ENCODE data around the gene HSPA6.
"Not testable (repeated sequence)": the region's sequence is repeated elsewhere in the genome, so short reads cannot be mapped to it uniquely, and the experiment has no call there.

The HSPA6 gene

DNA sequence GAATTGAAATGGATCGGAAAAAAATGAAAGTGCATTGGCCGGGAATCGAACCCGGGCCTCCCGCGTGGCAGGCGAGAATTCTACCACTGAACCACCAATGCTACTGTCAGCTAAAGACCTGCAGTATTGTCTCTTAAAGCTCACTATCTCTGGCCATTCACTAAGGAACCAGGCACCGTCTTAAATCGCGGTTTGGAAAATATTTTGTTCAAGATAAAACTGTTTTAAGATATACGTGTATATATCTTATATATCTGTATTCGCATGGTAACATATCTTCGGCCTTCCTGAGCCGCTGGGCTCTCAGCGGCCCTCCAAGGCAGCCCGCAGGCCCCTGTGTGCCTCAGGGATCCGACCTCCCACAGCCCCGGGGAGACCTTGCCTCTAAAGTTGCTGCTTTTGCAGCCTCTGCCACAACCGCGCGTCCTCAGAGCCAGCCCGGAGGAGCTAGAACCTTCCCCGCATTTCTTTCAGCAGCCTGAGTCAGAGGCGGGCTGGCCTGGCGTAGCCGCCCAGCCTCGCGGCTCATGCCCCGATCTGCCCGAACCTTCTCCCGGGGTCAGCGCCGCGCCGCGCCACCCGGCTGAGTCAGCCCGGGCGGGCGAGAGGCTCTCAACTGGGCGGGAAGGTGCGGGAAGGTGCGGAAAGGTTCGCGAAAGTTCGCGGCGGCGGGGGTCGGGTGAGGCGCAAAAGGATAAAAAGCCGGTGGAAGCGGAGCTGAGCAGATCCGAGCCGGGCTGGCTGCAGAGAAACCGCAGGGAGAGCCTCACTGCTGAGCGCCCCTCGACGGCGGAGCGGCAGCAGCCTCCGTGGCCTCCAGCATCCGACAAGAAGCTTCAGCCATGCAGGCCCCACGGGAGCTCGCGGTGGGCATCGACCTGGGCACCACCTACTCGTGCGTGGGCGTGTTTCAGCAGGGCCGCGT is at the start of gene HSPA6:
Gene HSPA6 (plus strand): TSS at position 724 of the 925 bp plus-strand sequence. CDS start 119 bp downstream, at position 843.
- peak; percentile 79 to 91 for DNase-seq

DNA sequence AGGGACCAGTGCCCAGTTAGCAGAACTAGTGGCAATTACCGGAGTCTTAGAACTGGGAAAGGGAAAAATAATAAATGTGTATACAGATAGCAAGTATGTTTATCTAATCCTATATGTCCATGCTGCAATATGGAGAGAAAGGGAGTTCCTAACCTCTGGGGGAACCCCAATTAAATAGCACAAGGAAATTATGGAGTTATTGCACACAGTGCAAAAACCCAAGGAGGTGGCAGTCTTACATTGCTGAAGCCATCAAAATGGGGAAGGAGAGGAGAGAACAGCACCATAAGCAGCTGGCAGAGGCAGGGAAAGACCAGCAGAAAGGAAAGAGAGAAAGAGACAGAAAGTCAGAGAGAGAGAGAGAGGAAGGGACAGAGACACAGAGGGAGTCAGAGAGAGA is 46.6 kb upstream of the HSPA6 start:
- DNase-seq, result not testable (repeated sequence)

DNA sequence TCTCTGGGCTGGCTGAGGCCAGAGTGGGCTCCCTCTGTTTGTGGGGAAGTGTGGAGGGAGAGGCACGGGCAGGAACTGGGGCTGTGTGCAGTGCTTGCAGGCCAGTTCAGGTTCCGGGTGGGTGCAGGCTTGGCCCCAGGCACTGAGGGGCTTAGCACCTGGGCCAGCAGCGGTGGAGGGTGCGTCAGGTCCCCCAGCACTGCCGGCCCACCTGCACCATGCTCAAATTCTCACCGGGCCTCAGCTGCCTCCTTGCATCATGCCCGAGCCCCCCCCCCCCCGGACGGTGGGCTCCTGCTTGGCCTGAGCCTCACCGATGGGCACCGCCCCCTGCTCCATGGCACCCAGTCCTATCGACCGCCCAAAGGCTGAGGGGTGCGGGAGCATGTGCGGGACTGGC is 45.4 kb upstream of the HSPA6 start:
- DNase-seq, result no peak

DNA sequence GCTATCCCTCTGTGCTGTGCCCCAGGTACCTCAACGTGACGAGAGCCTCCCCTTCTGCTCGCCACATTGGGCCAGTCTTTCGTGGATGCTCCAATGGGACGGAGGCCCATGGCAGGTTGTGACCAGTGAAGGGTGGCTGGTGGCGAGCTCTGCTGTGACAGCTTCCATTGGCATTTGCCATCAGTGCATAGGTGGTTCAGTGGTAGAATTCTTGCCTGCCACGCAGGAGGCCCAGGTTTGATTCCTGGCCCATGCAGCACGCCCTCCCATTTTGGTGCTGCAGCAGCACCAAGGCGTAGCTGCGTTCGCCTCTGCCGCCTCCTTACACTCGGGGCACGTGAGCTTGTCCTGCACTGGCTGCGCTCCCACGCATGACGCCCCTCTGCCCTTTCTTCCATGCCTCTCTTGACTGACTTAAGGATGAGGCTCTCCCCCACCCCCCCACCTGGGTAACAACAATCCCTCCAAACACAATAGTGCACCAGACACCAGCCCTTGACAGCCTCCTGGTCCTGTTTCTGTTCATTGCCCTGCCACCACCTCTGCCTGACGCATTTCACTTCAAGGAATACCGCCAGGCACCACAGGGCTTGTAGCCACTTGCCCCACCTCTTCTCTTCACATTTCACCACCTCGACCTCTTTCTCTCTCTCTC is 43.8 kb upstream of the HSPA6 start:
- DNase-seq, result no peak

DNA sequence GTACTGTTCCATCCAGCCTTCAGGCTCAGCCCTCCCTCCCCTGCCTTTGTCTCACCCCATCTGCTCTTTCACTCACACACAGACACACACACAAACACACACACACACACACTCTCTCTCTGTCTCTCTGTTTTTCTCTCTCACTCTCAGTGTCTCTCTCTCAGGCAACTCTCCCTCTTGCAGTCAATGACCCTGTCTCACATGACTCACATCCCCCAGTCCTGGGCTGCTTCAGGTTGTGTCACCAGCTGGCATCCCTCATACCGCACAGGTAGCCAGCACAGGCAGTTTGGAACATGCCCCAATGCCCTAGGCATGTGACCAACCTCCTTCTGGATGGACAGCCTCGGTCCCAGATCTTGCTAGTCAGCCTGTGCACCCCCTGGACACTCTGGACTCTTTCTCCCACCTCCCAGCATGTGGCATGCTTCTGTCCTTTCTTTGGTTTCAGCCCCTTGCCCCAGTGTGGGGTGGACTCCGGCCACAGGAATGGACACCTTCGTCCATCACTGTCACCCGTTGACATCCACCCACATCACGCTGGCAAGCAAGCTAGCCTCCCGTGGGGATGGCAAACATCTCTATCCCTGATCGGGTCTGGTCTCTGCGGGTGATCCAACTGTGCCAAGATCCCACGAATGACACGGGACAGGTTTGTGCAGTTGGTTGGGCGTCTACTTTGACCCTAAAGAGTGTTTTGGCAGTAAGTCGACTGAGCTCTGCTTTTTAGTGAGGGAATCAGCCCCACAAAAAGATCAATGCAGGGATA is 42.5 kb upstream of the HSPA6 start:
- DNase-seq, result no peak

DNA sequence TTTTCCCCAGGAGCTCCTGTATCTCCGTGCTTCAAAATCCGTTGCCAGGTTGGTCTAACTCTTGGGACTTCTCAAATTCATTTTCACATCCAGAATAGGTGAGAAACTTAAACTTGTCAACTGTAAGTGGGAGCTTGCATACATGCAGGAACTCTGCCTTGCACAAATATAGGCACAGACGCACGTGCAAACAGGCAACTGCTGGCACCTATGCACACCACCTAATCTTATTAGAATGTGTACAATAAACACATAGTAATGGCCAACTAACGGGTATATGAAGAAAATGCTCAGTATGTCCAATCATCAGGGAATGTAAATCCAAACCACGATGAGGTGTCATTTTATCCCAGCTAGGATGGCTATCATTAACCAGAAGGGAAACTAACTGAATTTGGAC is 41.7 kb upstream of the HSPA6 start:
- DNase-seq, result no peak

DNA sequence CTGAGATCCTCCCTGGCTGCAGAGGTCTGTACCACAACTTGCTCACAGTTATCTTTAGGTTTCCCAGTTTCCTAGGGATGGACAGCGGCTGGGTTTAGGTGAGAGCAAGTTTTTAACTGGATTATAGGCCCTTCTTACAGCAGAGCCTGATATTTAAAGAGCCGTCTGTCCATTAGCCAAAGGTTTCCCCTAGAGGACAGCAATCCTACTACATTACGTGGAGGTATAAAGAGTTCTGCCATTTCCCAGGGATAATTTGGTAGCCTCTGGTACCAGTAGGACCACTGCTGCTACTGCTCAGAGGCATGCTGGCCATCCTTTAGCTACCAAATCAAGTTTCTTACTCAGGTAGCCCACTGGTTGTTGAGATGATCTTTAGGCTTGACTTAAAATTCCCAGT is 41.0 kb upstream of the HSPA6 start:
- DNase-seq, result no peak

DNA sequence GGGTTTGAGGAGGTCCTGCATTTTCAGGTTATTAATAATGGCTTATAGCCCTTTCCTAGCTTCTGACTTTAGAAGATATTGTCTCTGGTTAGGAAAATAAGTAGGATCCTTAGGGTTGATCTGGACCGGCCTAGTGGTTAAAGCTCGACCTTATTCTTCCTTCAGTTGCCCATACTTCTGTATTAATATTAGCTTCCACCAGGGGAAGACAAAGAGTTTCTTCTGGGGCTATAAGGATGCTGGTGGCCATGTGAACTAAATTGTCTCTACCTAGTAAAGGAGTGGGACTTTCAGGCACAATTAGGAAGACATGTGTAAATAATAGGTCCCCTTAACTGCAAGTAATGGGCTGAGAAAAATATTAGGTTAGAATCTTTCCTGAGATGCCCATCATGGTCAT is 39.7 kb upstream of the HSPA6 start:
- peak in 1 of 2 donors; percentile 19 for DNase-seq

DNA sequence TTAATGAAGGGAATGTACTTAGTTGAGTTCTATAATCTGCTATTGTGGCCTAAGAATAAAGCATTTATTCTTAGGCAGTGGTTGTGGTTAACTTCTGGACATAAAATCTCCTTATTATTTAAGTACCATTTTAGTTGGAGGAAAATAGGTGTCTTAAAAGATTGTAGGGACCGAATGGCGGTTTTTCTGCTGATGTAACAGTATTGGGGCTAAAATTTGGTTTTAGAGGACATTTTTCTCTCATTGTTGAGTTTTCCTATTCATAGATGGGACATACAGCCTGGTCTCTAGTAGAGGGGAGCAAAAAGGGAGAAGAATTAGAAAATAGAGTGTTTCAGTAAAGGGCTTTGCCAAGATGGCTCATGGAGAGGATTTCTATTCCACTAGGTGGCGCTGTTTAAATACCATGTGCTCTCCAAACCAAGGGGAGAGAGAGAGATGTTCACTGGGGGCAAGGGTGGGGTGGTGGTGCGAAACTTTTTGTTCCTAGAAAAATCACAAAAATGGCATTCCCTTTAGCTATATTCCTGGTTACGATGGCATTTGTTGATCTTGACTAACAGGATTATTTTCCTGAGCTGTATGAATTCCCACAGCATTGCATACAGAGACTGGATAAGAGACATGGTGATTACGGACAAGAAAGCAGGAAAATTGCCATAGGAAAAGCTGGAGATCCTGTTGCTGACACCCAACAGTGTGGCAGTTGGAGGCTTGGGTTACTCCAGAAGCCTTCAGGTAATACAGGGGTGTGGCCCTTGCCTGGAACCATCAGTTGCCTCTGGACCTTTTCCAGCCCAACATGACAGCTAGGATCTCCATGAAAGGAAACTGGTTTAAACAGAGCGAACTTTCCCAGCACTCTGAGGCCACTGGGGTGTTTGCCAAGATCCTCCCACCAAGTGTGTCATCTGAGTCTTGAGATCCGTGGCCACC is 37.3 kb upstream of the HSPA6 start:
- DNase-seq, result peak; percentile 61 to 81

DNA sequence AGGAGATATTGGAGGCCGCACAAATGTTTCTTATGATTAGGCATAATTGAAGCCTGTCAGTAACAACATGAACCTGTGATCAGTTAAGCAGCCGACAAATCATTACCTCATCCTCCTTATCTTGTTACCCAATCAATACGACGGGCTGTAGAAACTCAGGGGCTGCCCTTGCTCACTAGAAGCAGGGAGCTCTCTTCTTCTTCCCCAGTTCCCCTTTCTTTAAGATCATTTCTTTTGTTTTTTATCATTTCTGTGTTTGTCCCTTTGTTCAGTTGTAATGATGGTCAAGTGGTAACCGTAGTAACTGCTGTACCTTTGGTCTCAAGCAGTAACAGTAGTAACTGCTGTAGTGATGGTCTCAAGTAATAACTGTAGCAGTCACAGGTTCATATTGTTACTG is 32.9 kb upstream of the HSPA6 start:
- peak in 1 of 2 donors; percentile 14 for DNase-seq

DNA sequence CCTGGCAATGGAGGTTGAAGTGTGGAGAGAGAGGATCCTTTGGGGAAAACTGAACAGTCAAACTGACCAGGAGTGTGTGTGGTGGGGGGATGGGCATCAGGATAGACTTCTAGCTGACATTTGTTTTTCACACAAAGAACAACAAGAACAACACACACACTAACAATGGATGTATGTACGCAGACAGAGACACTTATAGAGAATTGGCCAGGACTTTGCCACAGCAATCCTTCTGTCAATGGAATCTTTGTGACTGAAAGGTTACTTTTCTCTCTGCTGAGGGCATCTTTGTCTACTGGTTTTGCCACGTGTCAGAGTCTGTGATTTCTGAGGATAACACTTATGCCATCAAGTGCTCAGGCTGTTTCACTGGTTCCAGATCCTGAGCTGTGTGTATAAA is 31.5 kb upstream of the HSPA6 start:
- no peak for DNase-seq

DNA sequence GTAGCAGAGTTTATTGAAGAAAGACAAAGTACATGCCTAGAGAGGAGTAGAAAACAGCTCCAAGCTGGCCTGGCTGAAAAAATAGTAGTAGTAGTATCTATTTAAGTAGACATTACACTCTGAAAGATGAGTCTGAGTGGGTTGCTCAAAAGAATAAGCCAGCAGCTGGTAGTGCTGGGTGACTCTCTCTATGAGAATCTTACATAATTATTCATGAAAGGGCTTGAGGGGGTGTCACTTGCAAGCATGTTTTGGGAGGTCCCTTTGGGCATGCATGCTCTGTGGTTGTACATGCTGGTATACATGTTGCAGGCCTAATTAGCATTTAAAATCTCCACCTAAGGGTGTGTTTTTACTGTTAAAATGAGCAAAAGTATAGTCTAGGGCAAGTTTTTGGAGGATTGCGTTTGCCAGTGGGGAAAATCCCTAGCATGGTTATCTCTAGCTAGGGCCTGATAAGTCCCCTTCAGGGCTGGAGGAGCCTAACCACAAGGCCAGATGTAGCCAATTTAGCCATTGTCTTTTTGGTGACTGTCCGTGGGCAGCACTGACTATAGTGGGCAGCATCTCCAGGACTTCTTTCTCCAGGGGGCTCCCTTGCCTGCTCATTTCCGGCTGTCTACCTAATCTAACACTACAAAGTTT is 30.1 kb upstream of the HSPA6 start:
- DNase-seq, result no peak

DNA sequence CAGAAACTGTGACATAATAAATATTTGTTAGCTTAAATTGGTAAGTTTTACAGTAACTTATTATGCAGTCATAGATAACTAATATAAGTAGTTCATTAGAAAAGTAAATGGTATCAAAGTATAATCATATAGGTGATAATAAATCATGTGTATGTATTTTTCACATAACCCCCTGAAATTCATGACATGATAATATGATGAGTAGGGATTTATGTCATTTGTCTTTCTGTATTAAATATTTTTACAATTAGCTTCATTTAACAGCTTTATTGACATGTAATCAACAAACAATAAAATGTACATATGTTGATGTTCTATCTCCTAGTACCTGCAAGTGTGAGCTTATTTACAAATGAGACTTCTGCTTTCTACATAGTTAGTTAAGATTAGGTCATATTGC is 28.9 kb upstream of the HSPA6 start:
- no peak for DNase-seq

DNA sequence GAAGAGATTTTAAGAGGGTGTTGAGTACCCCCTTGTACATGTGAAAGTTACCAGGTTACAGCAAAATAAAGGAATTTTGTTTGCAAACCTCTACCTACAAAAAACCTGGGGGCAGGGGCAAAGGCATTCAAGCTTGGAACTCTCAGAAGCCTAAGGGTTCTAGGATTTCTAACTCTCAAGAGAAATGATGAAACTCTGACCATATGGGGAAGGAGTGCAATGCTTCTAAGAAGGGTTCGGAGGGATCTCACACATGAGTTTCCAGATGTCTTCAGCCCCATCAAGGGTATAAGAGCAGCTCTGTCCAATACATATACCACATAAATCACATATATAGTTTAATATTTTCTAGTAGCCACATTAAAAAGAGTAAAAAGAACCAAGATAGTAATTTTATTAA is 26.4 kb upstream of the HSPA6 start:
- no peak for DNase-seq

DNA sequence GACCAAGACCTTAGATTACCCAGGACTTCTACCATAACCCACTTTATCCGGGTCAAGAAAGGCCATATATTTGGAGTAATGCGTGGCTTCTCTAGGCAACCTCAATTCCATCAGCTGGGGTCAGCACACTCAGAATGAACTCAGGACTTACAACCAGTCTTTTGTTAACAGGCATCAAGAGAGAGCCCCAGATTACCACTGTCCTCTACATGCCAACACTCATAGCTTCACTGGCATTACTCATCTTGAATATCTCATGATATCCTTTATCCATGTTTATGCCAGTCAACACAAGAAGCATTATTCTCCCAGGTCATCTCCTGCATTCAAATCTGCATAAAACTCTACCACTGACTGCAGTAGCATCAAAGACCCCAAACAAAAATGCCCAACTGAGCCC is 25.7 kb upstream of the HSPA6 start:
- no peak for DNase-seq

DNA sequence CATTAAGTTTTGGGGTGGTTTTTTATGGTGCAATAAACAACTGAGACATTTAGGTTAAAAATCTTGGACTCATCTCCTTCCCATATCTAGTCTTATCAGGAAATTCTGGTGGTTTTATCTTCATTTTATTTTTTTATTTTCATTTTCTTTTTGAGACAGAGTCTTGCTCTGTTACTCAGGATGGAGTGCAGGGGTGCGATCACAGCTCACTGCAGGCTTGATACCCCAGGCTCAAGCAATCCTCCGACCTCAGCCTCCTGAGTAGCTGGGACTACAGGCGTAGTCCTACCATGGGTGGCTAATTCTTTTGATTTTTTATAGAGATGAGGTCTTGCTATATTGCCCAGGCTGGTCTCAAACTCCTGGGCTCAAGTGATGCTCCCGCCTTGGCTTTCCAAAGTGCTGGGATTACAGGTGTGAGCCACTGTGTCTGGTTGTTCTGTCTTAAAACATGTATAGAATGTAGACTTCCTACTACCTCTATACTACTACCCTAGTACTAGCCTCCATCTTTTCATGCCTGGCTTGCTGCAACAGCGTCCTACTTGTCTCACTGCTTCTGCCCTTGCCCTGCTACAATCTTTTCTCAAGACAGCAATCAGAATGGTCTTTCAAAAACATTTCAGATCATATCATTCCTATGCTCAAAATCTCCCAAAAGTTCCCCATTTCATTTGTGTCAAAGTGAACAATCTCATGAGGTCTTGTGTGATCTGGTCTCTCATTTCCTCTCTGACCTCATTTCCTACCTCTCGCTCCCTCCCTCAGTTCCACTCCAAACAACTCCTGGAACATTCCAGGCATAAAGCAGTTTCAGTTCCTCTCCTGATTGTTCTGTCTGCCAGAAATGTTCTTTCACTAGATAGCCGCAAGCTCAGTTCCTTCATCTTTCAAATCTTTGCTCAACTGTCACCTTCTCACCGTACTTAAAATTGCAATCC is 25.0 kb upstream of the HSPA6 start:
- no peak for DNase-seq

DNA sequence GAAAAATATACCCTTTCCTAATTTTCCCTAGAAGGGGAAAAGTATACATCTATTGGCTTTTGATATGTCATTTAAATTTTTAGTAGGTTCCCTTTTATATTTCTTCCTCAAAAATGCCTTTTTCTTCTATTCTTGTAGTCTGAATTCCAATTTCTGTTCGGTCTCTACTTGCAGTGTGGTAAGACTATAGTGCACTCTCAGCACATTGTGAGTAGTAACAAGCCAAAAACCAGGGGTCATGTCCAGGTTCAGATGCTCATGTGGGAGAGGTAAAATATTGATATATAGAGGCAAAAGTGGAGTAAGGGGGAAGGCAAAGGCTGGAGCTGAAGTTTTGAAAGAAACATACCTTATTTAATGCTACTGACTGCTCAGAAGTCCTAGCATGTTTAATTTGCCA is 23.1 kb upstream of the HSPA6 start:
- no peak for DNase-seq

DNA sequence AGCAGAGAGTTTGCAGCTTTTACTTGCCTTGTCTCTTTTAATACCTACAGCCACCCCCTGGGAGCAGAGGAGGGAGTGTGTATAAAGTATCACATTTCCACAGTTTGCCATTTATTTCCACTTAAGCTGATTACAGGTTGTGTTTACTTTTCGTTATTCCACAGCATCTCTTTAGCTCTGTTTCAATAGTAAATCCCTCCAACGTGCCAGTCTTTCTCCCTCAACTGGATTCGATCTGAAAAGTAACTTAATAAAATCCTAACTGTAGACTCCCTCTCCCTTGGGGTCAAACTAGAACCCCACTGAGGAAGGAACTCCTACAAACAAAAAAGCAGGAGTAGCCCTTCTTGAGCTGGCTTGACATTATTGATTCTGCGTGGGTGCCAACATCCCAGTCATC is 22.2 kb upstream of the HSPA6 start:
- no peak for DNase-seq

DNA sequence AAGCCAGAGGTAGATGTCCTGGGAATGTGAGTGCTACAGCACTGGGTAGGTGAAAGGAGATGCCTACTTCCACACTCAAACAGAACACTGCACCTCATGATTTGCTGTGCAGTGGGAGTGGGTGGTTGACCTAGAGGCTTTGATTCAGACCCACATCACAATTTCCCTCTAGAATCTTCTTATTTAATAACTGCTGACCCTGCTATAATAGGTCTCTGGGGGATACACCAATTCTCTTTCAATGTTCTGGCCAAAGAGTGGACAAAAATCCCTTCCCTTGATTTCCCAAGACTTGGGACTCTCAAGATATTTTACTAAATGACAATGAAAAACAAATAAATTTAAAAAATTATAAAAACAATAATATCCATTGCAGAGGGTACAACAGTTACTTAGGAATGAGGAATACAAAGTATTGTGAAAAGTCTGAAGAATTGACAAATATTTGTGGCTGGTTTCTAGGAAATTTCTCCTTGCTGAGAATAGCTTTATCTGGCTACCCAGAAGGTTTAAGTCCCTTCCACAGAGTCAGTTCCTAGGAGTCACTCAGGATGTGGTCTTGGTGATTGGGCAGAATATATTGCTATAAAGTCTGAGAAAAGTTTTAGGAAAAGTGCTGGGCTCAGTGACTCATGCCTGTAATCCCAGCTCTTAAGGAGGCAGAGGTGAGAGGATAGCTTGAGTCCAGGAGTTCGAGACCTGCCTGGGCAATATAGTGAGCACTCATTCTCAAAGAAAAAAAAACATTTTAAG is 21.5 kb upstream of the HSPA6 start:
- DNase-seq, result no peak

DNA sequence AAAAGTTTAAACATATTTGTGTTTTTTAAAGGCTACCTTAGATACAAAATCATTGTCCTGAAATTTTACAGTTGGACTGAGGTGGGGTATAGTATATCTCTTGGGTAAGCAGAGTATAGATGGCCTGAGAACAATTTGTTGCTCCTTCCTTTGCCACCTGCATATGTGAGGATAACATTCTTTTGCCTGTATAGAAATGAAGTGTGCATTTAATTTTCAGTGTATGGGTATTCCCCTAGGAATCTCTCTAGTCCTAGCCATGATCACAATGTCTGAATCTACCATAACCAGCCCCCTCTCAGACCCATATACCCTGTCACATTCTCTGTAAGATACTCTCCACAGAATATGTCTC is 21.0 kb upstream of the HSPA6 start:
- DNase-seq, result no peak
